ENCODE measurements around the gene GGA3.
A peak's percentile ranks its signal among the peaks of the same experiment; 100 is the strongest.
"Not testable (repeated sequence)": the region's sequence is repeated elsewhere in the genome, so short reads cannot be mapped to it uniquely, and the experiment has no call there.

The GGA3 gene

GRCh38 chr17:75289832-75290337 lies 28.5 kb upstream of the GGA3 start:
- TF ChIP-seq TAF1 (IDR thresholded peaks at IDR 0.05; ENCODE audit: borderline replicate concordance, low read depth, low read length) (no peak), POLR2A (IDR thresholded peaks at IDR 0.05; ENCODE audit: low read depth, low read length) (no peak), POLR2AphosphoS5 (IDR thresholded peaks at IDR 0.05; ENCODE audit: low read depth, low read length) (no peak)
- FAIRE-seq: no peak
- DNase-seq (ENCODE audit: insufficient read length): no peak

- DNase-seq (ENCODE audit: insufficient read length): peak; percentile 96
- peak; percentile 66 for TF ChIP-seq POLR2AphosphoS5 (IDR thresholded peaks at IDR 0.05; ENCODE audit: low read depth, low read length)
- peak; percentile 36; the same call in 1 of the 2 replicates for TF ChIP-seq TAF1 (IDR thresholded peaks at IDR 0.05; ENCODE audit: borderline replicate concordance, low read depth, low read length)
- peak; percentile 95 for TF ChIP-seq POLR2A (IDR thresholded peaks at IDR 0.05; ENCODE audit: low read depth, low read length)
- FAIRE-seq: peak; percentile 99
Observed at GRCh38 chr17:75289115-75289831, 27.9 kb upstream of the GGA3 start, which contains the start of gene SLC25A19. Gene SLC25A19, minus strand, starts transcription at chr17:75289433. Its CDS starts 2,669 bp downstream, at chr17:75286764.

GRCh38 chr17:75288770-75289114 lies 27.3 kb upstream of the GGA3 start:
- TF ChIP-seq TAF1 (IDR thresholded peaks at IDR 0.05; ENCODE audit: borderline replicate concordance, low read depth, low read length): no peak
- TF ChIP-seq POLR2AphosphoS5 (IDR thresholded peaks at IDR 0.05; ENCODE audit: low read depth, low read length): no peak
- TF ChIP-seq POLR2A (IDR thresholded peaks at IDR 0.05; ENCODE audit: low read depth, low read length): no peak
- FAIRE-seq (no peak), DNase-seq (ENCODE audit: insufficient read length) (no peak)

- FAIRE-seq (no peak), DNase-seq (ENCODE audit: insufficient read length) (no peak)
- TF ChIP-seq TAF1 (IDR thresholded peaks at IDR 0.05; ENCODE audit: borderline replicate concordance, low read depth, low read length): no peak
- no peak for TF ChIP-seq POLR2AphosphoS5 (IDR thresholded peaks at IDR 0.05; ENCODE audit: low read depth, low read length)
- no peak for TF ChIP-seq POLR2A (IDR thresholded peaks at IDR 0.05; ENCODE audit: low read depth, low read length)
Observed at GRCh38 chr17:75288359-75288758, 27.0 kb upstream of the GGA3 start.

- DNase-seq (ENCODE audit: insufficient read length) (no peak), FAIRE-seq (no peak)
- TF ChIP-seq TAF1 (IDR thresholded peaks at IDR 0.05; ENCODE audit: borderline replicate concordance, low read depth, low read length) (no peak), POLR2A (IDR thresholded peaks at IDR 0.05; ENCODE audit: low read depth, low read length) (no peak), POLR2AphosphoS5 (IDR thresholded peaks at IDR 0.05; ENCODE audit: low read depth, low read length) (no peak)
Observed at GRCh38 chr17:75287221-75287620, 25.8 kb upstream of the GGA3 start.

GRCh38 chr17:75285123-75285522 lies 23.7 kb upstream of the GGA3 start:
- FAIRE-seq (no peak), DNase-seq (ENCODE audit: insufficient read length) (no peak)
- TF ChIP-seq POLR2AphosphoS5 (IDR thresholded peaks at IDR 0.05; ENCODE audit: low read depth, low read length): no peak
- no peak for TF ChIP-seq TAF1 (IDR thresholded peaks at IDR 0.05; ENCODE audit: borderline replicate concordance, low read depth, low read length)
- no peak for TF ChIP-seq POLR2A (IDR thresholded peaks at IDR 0.05; ENCODE audit: low read depth, low read length)

GRCh38 chr17:75280189-75280588 lies 18.8 kb upstream of the GGA3 start:
- not testable (repeated sequence) for DNase-seq (ENCODE audit: insufficient read length); FAIRE-seq

- DNase-seq (ENCODE audit: insufficient read length) (no peak), FAIRE-seq (no peak)
- TF ChIP-seq POLR2AphosphoS5 (IDR thresholded peaks at IDR 0.05; ENCODE audit: low read depth, low read length) (no peak), POLR2A (IDR thresholded peaks at IDR 0.05; ENCODE audit: low read depth, low read length) (no peak), TAF1 (IDR thresholded peaks at IDR 0.05; ENCODE audit: borderline replicate concordance, low read depth, low read length) (no peak)
Observed at GRCh38 chr17:75277664-75278071, 16.3 kb upstream of the GGA3 start.

GRCh38 chr17:75273977-75274708 lies 12.7 kb upstream of the GGA3 start:
- peak; percentile 19; the same call in 1 of the 2 replicates for TF ChIP-seq POLR2AphosphoS5 (IDR thresholded peaks at IDR 0.05; ENCODE audit: low read depth, low read length)
- no peak for TF ChIP-seq POLR2A (IDR thresholded peaks at IDR 0.05; ENCODE audit: low read depth, low read length)
- no peak for FAIRE-seq
- DNase-seq (ENCODE audit: insufficient read length): no peak

- FAIRE-seq: no peak
- TF ChIP-seq POLR2AphosphoS5 (IDR thresholded peaks at IDR 0.05; ENCODE audit: low read depth, low read length): no peak
- TF ChIP-seq TAF1 (IDR thresholded peaks at IDR 0.05; ENCODE audit: borderline replicate concordance, low read depth, low read length): no peak
- TF ChIP-seq POLR2A (IDR thresholded peaks at IDR 0.05; ENCODE audit: low read depth, low read length): no peak; the same call in 1 of the 2 replicates
Observed at GRCh38 chr17:75272848-75273184, 11.4 kb upstream of the GGA3 start.

GRCh38 chr17:75271955-75272847 lies 10.8 kb upstream of the GGA3 start:
- TF ChIP-seq POLR2A (IDR thresholded peaks at IDR 0.05; ENCODE audit: low read depth, low read length) (peak; percentile 73), TAF1 (IDR thresholded peaks at IDR 0.05; ENCODE audit: borderline replicate concordance, low read depth, low read length) (no peak), POLR2AphosphoS5 (IDR thresholded peaks at IDR 0.05; ENCODE audit: low read depth, low read length) (peak; percentile 76; the same call in 1 of the 2 replicates)
- FAIRE-seq: no peak
- DNase-seq (ENCODE audit: insufficient read length): no peak

More at GRCh38 chr17:75272848-75273184, 11.4 kb upstream of the GGA3 start:
- DNase-seq (ENCODE audit: insufficient read length): no peak
